ENCODE measurements around the gene DGUOK. TPM values are rescaled to one million over a fixed set of nuclear protein-coding genes. Genes with fewer than 3 reads are reported as not detected.

The DGUOK gene
- total RNA-seq, 1 donor, result 46.0 TPM

GRCh38 chr2:73893764-73894474 is 32.8 kb upstream of the DGUOK start:
- H3K4me2 ChIP-seq (ENCODE audit: insufficient read depth, low read length), result no peak overlapping the region
- H2AFZ ChIP-seq (ENCODE audit: low read length), result no peak overlapping the region

GRCh38 chr2:73894475-73894850 is 32.2 kb upstream of the DGUOK start:
- H4K20me1 ChIP-seq (ENCODE audit: insufficient read depth, low read length), result peaks cover 2% of the 10 kb centered on the region
- H3K79me2 ChIP-seq (ENCODE audit: insufficient read depth, low read length), result no peaks in the 10 kb centered on the region
- H3K27ac ChIP-seq (ENCODE audit: low read depth, low read length), result no peak overlapping the region
- H3K4me1 ChIP-seq (ENCODE audit: insufficient read depth, low read length), result peaks cover 13% of the 10 kb centered on the region
- no peak overlapping the region for H3K4me3 ChIP-seq (ENCODE audit: insufficient read depth, low read length)
- H3K9me3 ChIP-seq (ENCODE audit: low read depth, low read length), result no peaks in the 10 kb centered on the region
- H2AFZ ChIP-seq (ENCODE audit: low read length), result no peak overlapping the region
- no peak overlapping the region for H3K4me2 ChIP-seq (ENCODE audit: insufficient read depth, low read length)
- no peaks in the 10 kb centered on the region for H3K36me3 ChIP-seq (ENCODE audit: insufficient read depth, low read length)
- no peak for DNase-seq (ENCODE audit: insufficient read length, low spot score, missing footprints)
- H3K27me3 ChIP-seq (ENCODE audit: insufficient read depth, low read length), result peaks cover 66% of the 10 kb centered on the region
- TF ChIP-seq CTCF (IDR thresholded peaks at IDR 0.05; ENCODE audit: extremely low read depth, low read depth, low read length), result no peak

More at GRCh38 chr2:73893764-73894474, 32.8 kb upstream of the DGUOK start:
- H4K20me1 ChIP-seq (ENCODE audit: insufficient read depth, low read length), result peaks cover 2% of the 10 kb centered on the region
- DNase-seq (ENCODE audit: insufficient read length, low spot score, missing footprints), result peak; percentile 60
- H3K9me3 ChIP-seq (ENCODE audit: low read depth, low read length), result no peaks in the 10 kb centered on the region
- H3K36me3 ChIP-seq (ENCODE audit: insufficient read depth, low read length), result no peaks in the 10 kb centered on the region
- H3K27ac ChIP-seq (ENCODE audit: low read depth, low read length), result no peak overlapping the region
- H3K79me2 ChIP-seq (ENCODE audit: insufficient read depth, low read length), result no peaks in the 10 kb centered on the region
- no peak overlapping the region for H3K4me3 ChIP-seq (ENCODE audit: insufficient read depth, low read length)
- peaks cover 68% of the 10 kb centered on the region for H3K27me3 ChIP-seq (ENCODE audit: insufficient read depth, low read length)
- TF ChIP-seq CTCF (IDR thresholded peaks at IDR 0.05; ENCODE audit: extremely low read depth, low read depth, low read length), result no peak
- H3K4me1 ChIP-seq (ENCODE audit: insufficient read depth, low read length), result peaks cover 13% of the 10 kb centered on the region

- Histone ChIP-seq H4K20me1 (ENCODE audit: insufficient read depth, low read length) (peaks cover 2% of the 10 kb centered on the region), H3K4me2 (ENCODE audit: insufficient read depth, low read length) (no peak overlapping the region), H3K27me3 (ENCODE audit: insufficient read depth, low read length) (peaks cover 66% of the 10 kb centered on the region), H3K4me3 (ENCODE audit: insufficient read depth, low read length) (no peak overlapping the region), H3K79me2 (ENCODE audit: insufficient read depth, low read length) (no peaks in the 10 kb centered on the region), H3K36me3 (ENCODE audit: insufficient read depth, low read length) (no peaks in the 10 kb centered on the region), H3K27ac (ENCODE audit: low read depth, low read length) (no peak overlapping the region), H3K9me3 (ENCODE audit: low read depth, low read length) (no peaks in the 10 kb centered on the region), H2AFZ (ENCODE audit: low read length) (no peak overlapping the region), H3K4me1 (ENCODE audit: insufficient read depth, low read length) (peaks cover 13% of the 10 kb centered on the region)
- no peak for TF ChIP-seq CTCF (IDR thresholded peaks at IDR 0.05; ENCODE audit: extremely low read depth, low read depth, low read length)
- DNase-seq (ENCODE audit: insufficient read length, low spot score, missing footprints), result no peak
These were observed 31.8 kb upstream of the DGUOK start for GRCh38 chr2:73894877-73895276.

- Histone ChIP-seq H3K79me2 (ENCODE audit: insufficient read depth, low read length) (no peaks in the 10 kb centered on the region), H3K4me2 (ENCODE audit: insufficient read depth, low read length) (no peak overlapping the region), H2AFZ (ENCODE audit: low read length) (no peak overlapping the region), H3K27me3 (ENCODE audit: insufficient read depth, low read length) (peaks cover 67% of the 10 kb centered on the region), H3K9me3 (ENCODE audit: low read depth, low read length) (no peaks in the 10 kb centered on the region), H3K4me1 (ENCODE audit: insufficient read depth, low read length) (peaks cover 13% of the 10 kb centered on the region), H3K27ac (ENCODE audit: low read depth, low read length) (no peak overlapping the region), H3K36me3 (ENCODE audit: insufficient read depth, low read length) (no peaks in the 10 kb centered on the region), H3K4me3 (ENCODE audit: insufficient read depth, low read length) (no peak overlapping the region), H4K20me1 (ENCODE audit: insufficient read depth, low read length) (peaks cover 2% of the 10 kb centered on the region)
- TF ChIP-seq CTCF (IDR thresholded peaks at IDR 0.05; ENCODE audit: extremely low read depth, low read depth, low read length), result no peak
- DNase-seq (ENCODE audit: insufficient read length, low spot score, missing footprints), result no peak
These were observed 31.2 kb upstream of the DGUOK start for GRCh38 chr2:73895473-73895872.
